ENCODE measurements around the gene THAP3.
A peak's percentile ranks its signal among the peaks of the same experiment; 100 is the strongest.

Gene THAP3

GRCh38 chr1:6612641-6613360 is 11.9 kb upstream of the THAP3 start:
- no peak for DNase-seq (ENCODE audit: low spot score)

GRCh38 chr1:6613361-6614018 is 11.2 kb upstream of the THAP3 start, which contains the start of gene PHF13:
Gene PHF13, plus strand, starts transcription at chr1:6613731. Its CDS starts 336 bp downstream, at chr1:6614067.
- DNase-seq (ENCODE audit: low spot score) = peak; percentile 98

GRCh38 chr1:6614019-6614928 is 10.4 kb upstream of the THAP3 start:
- DNase-seq (ENCODE audit: low spot score) = peak; percentile 72

- peak; percentile 27 for DNase-seq (ENCODE audit: low spot score)
These were observed 9.5 kb upstream of the THAP3 start for GRCh38 chr1:6614929-6615785.

- no peak for DNase-seq (ENCODE audit: low spot score)
These were observed 5.6 kb upstream of the THAP3 start for GRCh38 chr1:6619045-6619444.

- DNase-seq (ENCODE audit: low spot score) = no peak
These were observed 3.0 kb upstream of the THAP3 start for GRCh38 chr1:6621429-6622391.

GRCh38 chr1:6622396-6623152 is 2.1 kb upstream of the THAP3 start:
- no peak for DNase-seq (ENCODE audit: low spot score)

- peak; percentile 33 for DNase-seq (ENCODE audit: low spot score)
These were observed 1.3 kb upstream of the THAP3 start for GRCh38 chr1:6623269-6623965.

GRCh38 chr1:6625584-6626149 is 999 bp downstream of the THAP3 start:
- DNase-seq (ENCODE audit: low spot score) = no peak

GRCh38 chr1:6627031-6627430 is 2.4 kb downstream of the THAP3 start:
- DNase-seq (ENCODE audit: low spot score) = peak; percentile 79

GRCh38 chr1:6627841-6628545 is 3.3 kb downstream of the THAP3 start:
- no peak for DNase-seq (ENCODE audit: low spot score)

- DNase-seq (ENCODE audit: low spot score) = no peak
These were observed 4.4 kb downstream of the THAP3 start for GRCh38 chr1:6628971-6629479.

GRCh38 chr1:6630027-6630426 is 5.4 kb downstream of the THAP3 start:
- DNase-seq (ENCODE audit: low spot score) = no peak

GRCh38 chr1:6631058-6631457 is 6.4 kb downstream of the THAP3 start:
- DNase-seq (ENCODE audit: low spot score) = no peak

- DNase-seq (ENCODE audit: low spot score) = no peak
These were observed 8.2 kb downstream of the THAP3 start for GRCh38 chr1:6632588-6633514.

- peak; percentile 38 for DNase-seq (ENCODE audit: low spot score)
These were observed 9.8 kb downstream of the THAP3 start for GRCh38 chr1:6634371-6635052.
